Stimulated activated naive CD4-positive, alpha-beta T cell treated with Interleukin-2 at 50 U/mL for 16 hours (primary cell): Measurements from ENCODE around the gene CAPN6.

Experiments used
- DNase-seq: peaks from one replicate; lab custom pipeline; 2025; lab: John Stamatoyannopoulos, UW

Gene CAPN6

DNA sequence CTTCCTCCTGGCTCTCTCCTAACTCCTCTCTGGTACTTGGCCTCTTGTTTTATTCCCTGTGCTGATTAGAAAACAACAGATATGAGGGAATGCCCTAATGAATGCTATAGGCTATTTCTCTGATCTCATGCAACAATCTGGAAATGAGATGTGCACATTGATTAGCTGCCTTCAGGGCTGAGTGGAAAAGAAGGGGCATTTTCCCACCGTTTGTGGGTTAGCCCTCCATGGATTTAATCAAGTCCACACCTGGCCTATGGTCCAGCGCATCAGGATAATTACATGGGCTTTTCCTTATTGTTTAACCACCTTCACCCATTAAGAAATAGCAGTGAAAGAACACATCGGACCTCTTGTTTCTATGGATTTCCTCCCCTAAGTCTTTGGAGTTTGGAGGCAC is 70.0 kb downstream of the CAPN6 start:
- no peak for DNase-seq

DNA sequence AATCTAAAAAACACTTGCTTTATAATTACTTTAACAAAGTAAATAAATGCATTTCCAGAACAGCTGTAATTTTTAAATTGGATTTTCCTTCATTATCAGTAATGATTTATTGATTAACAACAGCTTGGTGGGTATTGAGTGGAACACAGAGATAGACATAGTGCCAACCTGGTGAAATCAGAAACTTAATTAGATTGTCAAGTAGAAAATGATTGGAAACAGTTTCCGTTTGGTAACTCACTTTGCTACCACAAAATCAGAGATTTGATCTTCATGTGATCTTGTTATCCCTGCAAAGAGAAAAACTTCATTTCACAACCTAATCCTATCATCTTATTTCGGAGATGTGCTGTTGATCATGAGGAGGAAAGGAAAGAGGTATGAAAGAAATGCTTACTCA is 70.8 kb downstream of the CAPN6 start:
- DNase-seq: no peak
